DMS79 (cell line): ENCODE measurements around the gene IPMK.
A peak's percentile ranks its signal among the peaks of the same experiment; 100 is the strongest.

Experiments
- DNase-seq: peaks from one replicate; lab custom pipeline; 2025; lab: John Stamatoyannopoulos, UW

IPMK gene

DNA sequence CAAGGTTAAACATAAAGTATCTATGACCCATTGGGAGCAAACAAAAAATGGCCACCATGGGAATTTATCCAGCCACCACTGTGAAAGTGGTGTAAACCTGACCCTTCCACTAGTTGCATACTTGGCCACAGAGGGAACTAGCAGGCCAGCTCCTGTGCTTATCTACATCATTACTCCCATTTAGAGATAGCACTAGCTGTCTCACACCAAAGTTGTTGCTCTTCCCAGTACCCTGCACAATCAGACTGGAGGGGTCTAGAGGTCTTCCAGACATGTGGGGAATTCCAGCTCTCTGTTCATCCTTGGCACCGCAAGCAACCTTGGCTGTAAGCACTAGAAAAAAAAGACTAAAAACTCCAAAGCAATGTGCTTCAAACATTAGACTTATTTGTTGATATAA is 113.9 kb downstream of the IPMK start:
- DNase-seq = no peak

DNA sequence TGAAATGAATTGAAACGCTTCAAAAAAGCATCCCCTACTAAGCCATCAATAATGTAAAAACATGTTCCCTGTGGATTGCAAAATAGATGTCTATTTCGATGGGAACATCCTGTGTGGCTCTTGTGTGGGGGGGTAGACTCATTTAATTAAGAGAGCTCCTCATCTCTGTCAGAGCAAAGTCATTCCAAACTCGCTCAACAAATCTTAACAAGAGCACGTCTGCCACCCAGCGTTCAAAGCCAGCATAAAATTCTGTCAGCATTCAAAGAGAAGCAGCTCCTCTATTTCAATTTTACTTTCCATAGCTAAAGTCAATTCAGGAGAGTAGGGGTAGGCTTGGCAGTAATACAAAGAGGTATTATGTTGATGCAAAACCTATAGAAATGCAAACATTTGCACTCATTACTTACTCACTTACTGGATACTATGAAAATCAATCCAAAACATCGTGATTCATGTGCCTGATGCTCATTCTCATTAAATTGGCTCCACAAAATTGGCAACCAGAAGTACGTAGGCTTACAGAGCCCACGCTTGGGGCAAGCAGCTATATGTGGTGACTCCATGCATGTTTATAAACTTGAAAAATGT is 114.9 kb downstream of the IPMK start:
- DNase-seq = peak; percentile 15

DNA sequence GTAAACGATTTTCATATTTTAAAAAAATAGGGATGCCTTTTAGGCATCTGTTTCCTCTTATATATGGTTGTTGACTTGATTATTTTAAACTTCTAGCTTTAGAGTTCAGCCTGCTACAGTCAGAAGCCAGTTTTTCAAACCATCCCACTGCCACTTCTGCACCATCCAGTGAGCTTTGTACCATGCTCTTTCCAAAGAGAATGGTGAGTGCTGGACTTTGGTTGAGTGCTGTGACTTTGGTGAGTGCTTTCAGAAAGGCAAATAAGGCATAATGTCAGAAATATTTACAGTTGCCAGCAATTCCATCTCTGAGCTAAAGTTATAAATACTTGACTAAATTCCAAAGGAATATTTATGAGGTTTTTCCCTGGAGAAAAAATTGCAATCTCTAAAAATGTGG is 117.4 kb downstream of the IPMK start:
- no peak for DNase-seq

DNA sequence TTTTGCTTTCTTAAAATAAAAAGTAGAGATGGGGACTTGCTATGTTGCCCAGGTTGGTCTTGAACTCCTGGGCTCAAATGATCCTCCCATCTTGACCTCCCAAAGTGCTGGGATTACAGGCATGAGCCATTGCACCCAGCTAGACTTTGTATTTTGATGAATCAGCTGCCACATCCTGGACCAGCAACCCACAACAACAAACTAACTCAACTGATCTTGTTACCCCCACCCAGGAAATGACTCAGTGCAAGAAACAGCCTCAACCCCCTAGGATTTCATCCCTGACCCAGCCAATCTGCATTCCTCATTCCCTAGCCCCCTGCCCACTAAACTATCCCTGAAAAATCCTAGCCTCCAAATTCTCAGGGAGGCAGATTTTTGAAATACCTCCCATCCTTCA is 123.8 kb downstream of the IPMK start:
- DNase-seq = no peak
